HepG2 (cell line): ENCODE measurements around the gene BRINP1. TPM values are rescaled to one million over a fixed set of nuclear protein-coding genes. Genes with fewer than 3 reads are reported as not detected.

ENCODE experiments used
- ATAC-seq: fragments of 200-7000 bp; cut with Tn5 transposase; 3 replicates; pipeline ENCODE4 v1.9.1; 2020; ENCODE audit warnings: mild to moderate bottlenecking, moderate library complexity
- BruUV-seq: library from RNA; stranded (reverse); fragments of 400-500 nt; replicated peaks from 2 replicates; lab custom pipeline; 2021; lab: Mats Ljungman, UMichigan
- CTCF ChIA-PET: fragments of 300-600 bp; formaldehyde crosslinking; extraction: SDS; loops from one replicate; lab custom pipeline; 2021; ENCODE audit warnings: low total read pairs, inconsistent platforms, low intra/inter-chr PET ratio; lab: Yijun Ruan, JAX
- POLR2A ChIA-PET: fragments of 350-600 bp; sonication (Branson Sonifier 250); formaldehyde crosslinking; loops from one replicate; lab custom pipeline; 2020; ENCODE audit warnings: antibody characterized with exemption, inconsistent platforms; lab: Yijun Ruan, JAX
- DNase-seq: peaks from one replicate; pipeline ENCODE4 v3.0.0-alpha.2; 2015; ENCODE audit warnings: low spot score
- FAIRE-seq: peaks from 3 replicates; lab custom pipeline; 2011; peaks lifted over from hg19 to GRCh38; lab: Jason Lieb, UNC
- H2AFZ ChIP-seq: one replicate; pipeline ENCODE4 v1.6.1; 2011; ENCODE audit warnings: low read length, inconsistent platforms
- H3K27ac ChIP-seq: fragments of 300-600 bp; 3 replicates; pipeline ENCODE4 v1.8.0; 2011; ENCODE audit warnings: mixed run types, mild to moderate bottlenecking, mixed read lengths, low read length, inconsistent platforms; ENCODE audit not compliant: insufficient read depth; ENCODE audit errors: extremely low read length
- H3K27me3 ChIP-seq, 2 experiments: fragments of 200-600 bp in 1 of 2; 2 replicates in 1 of 2; 3 replicates in 1 of 2; pipeline versions ENCODE4 v1.6.0 to v1.8.0; 2011; ENCODE audit warnings: low read length in 2 of 2, mild to moderate bottlenecking in 2 of 2, moderate library complexity in 2 of 2, inconsistent platforms in 1 of 2; ENCODE audit not compliant: insufficient read depth in 2 of 2, control insufficient read depth in 1 of 2
- H3K36me3 ChIP-seq, 2 experiments: fragments of 200-600 bp in 1 of 2; replicated peaks in 1 of 2; 2 replicates in 1 of 2; 3 replicates in 1 of 2; pipeline versions ENCODE4 v1.5.1 to v1.8.0; 2011; ENCODE audit warnings: low read length in 2 of 2, inconsistent platforms in 1 of 2; ENCODE audit not compliant: insufficient read depth in 2 of 2, control insufficient read depth in 1 of 2
- H3K4me1 ChIP-seq: 2 replicates; pipeline ENCODE4 v1.5.1; 2012; ENCODE audit warnings: low read length, inconsistent platforms; ENCODE audit not compliant: insufficient read depth
- H3K4me2 ChIP-seq: 2 replicates; pipeline ENCODE4 v1.6.0; 2011; ENCODE audit warnings: low read depth, low read length, inconsistent platforms
- H3K4me3 ChIP-seq, 3 experiments: fragments of 200-600 bp in 1 of 3; sonication (generic), shearing (Covaris generic) in 1 of 3; replicated peaks in 1 of 3; 2 replicates each; pipeline ENCODE4 v1.5.1; 2011 to 2016; ENCODE audit warnings: low read length in 3 of 3, inconsistent platforms in 2 of 3, low read depth in 2 of 3, mild to moderate bottlenecking in 2 of 3, control low read depth in 1 of 3, mixed read lengths in 1 of 3; ENCODE audit not compliant: insufficient read depth in 1 of 3
- H3K79me2 ChIP-seq: one replicate; pipeline ENCODE4 v1.6.1; 2011; ENCODE audit warnings: low read length, inconsistent platforms; ENCODE audit not compliant: insufficient read depth
- H3K9ac ChIP-seq: 2 replicates; pipeline ENCODE4 v1.6.0; 2011; ENCODE audit warnings: mild to moderate bottlenecking, low read depth, low read length, inconsistent platforms; ENCODE audit not compliant: insufficient read depth
- H3K9me3 ChIP-seq: 2 replicates; pipeline ENCODE4 v1.5.1; 2012; ENCODE audit warnings: mild to moderate bottlenecking, low read length
- H4K20me1 ChIP-seq: 2 replicates; pipeline ENCODE4 v1.6.0; 2011; ENCODE audit warnings: inconsistent platforms, mild to moderate bottlenecking, low read length, moderate library complexity; ENCODE audit not compliant: insufficient read depth
- HCFC1 ChIP-seq: fragments of 150-350 bp; IDR thresholded peaks from 2 replicates; pipeline ENCODE4 v1.6.1; 2014; ENCODE audit warnings: low read depth, low read length
- KDM5B ChIP-seq: sonication (generic); formaldehyde crosslinking; IDR thresholded peaks from 2 replicates; pipeline ENCODE4 v1.4.0; 2020; ENCODE audit warnings: missing genetic modification reagents, mild to moderate bottlenecking, borderline replicate concordance
- MAZ ChIP-seq, 2 experiments: sonication (generic) in 1 of 2; formaldehyde crosslinking in 1 of 2; IDR thresholded peaks; 2 replicates each; pipeline versions ENCODE4 v1.5.0 to v1.6.1; 2012 to 2020; ENCODE audit warnings: low read depth in 2 of 2, mild to moderate bottlenecking in 2 of 2, borderline replicate concordance in 1 of 2, improper control_type of control experiment in 1 of 2, low read length in 1 of 2, missing genetic modification reagents in 1 of 2, moderate library complexity in 1 of 2
- PLRG1 ChIP-seq: fragments of 450-650 bp; conservative IDR thresholded peaks from 2 replicates; pipeline ENCODE4 v1.6.1; 2016
- RFXAP ChIP-seq: sonication (generic); formaldehyde crosslinking; IDR thresholded peaks from 2 replicates; pipeline ENCODE4 v1.4.0; 2020; ENCODE audit warnings: missing genetic modification reagents, borderline replicate concordance
- ZNF484 ChIP-seq: sonication (generic); formaldehyde crosslinking; IDR thresholded peaks from 2 replicates; pipeline ENCODE4 v1.5.1; 2020; ENCODE audit warnings: mild to moderate bottlenecking, low read depth, missing genetic modification reagents, borderline replicate concordance
- ZNF552 ChIP-seq: sonication (generic); formaldehyde crosslinking; IDR thresholded peaks from 2 replicates; pipeline ENCODE4 v1.9.0; 2022; ENCODE audit warnings: missing genetic modification reagents, mild to moderate bottlenecking, borderline replicate concordance
- ZNF589 ChIP-seq: sonication (generic); formaldehyde crosslinking; conservative IDR thresholded peaks from 2 replicates; pipeline ENCODE4 v1.8.0; 2022; ENCODE audit warnings: mild to moderate bottlenecking, moderate library complexity, missing genetic modification reagents
- WGBS: methylation state at CpG from one replicate; pipeline ENCODE4 v1.1.6; 2017; ENCODE audit warnings: low lambda C conversion rate; 5-methylcytosine and 5-hydroxymethylcytosine counted together
- in situ Hi-C: cut with HindIII; loops from 2 replicates; pipeline ENCODE4 v1.10.0; 2017; ENCODE audit warnings: low pct_unique_long_range_greater_than_20kb; ENCODE audit not compliant: extremely low pct_ligation_motif_present
- intact Hi-C: fragments of 100-400 bp; cut with micrococcal nuclease; formaldehyde crosslinking; loops from one replicate; pipeline ENCODE4 v1.10.0; 2022; ENCODE audit not compliant: unreplicated experiment
- polyA plus RNA-seq, 8 experiments: library from polyadenylated mRNA; depleted of rRNA in 3 of 8; stranded (reverse) in 7 of 8; unstranded in 1 of 8; fragments of >200 nt; fragmentation: Illumina TruSeq in 4 of 8; extraction: Trizol in 4 of 8; gene quantifications; 2 replicates each; pipeline versions ENCODE4 v1.2.1 to v1.2.3, GENCODE V29; 2011 to 2016; ENCODE audit warnings: low read depth in 4 of 8, missing spikeins in 1 of 8, mixed read lengths in 1 of 8; ENCODE audit not compliant: insufficient read depth in 1 of 8
- total RNA-seq, 5 experiments: library from RNA; depleted of rRNA; stranded (reverse); fragments of >200 nt; fragmentation: Illumina TruSeq; extraction: Trizol; gene quantifications; 2 replicates each; pipeline ENCODE4 v1.2.3, GENCODE V29; 2016; ENCODE audit warnings: low read depth in 1 of 5
- TF ChIP-seq, protein P1 (sequence below): sonication (generic); formaldehyde crosslinking; IDR thresholded peaks from 2 replicates; pipeline ENCODE4 v1.4.0; 2020; ENCODE audit warnings: missing genetic modification reagents
- TF ChIP-seq, protein P2 (sequence below): sonication (generic); formaldehyde crosslinking; IDR thresholded peaks from 2 replicates; pipeline ENCODE4 v1.9.0; 2021; ENCODE audit warnings: missing genetic modification reagents, mild to moderate bottlenecking, borderline replicate concordance
- TF ChIP-seq, protein P3 (sequence below): IDR thresholded peaks from 2 replicates; pipeline ENCODE4 v1.6.1; 2016; ENCODE audit warnings: missing genetic modification reagents, missing compliant biosample characterization

Gene BRINP1
- total and polyA plus RNA-seq, 2 of the 13 experiments (the other 11 are each of a cell fraction or from before 2014, with no cell fraction given) = not detected

DNA sequence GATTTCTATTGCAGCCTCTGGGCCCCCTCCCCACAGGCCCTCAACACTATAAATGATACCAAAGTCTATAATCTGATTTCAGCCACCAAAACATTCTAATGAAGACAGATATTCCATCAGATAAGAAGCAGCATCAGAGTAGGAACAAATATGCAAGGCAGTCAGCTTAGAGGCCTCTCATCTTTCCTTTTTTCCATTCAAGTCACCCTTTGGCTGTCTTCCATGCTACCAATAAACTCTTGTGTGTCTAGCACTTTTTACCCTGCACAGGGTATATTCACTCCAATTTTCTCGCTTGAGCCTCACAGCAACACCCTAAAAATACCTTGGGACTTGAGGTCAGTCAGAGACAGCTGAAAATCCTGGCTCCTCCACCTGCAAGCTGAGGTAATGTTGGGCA, 193.7 kb downstream of the BRINP1 start:
- CTCF ChIA-PET = no interaction called here

More for the DNA sequence above, 193.7 kb downstream of the BRINP1 start:
- intact Hi-C loops (no loop called here), in situ Hi-C loops (no loop called here)
- Histone ChIP-seq H3K27ac (no peak overlapping the region), H3K9me3 (peaks cover 18% of the 10 kb centered on the region; the same call in 1 of the 2 replicates), H4K20me1 (no peaks in the 10 kb centered on the region), H3K36me3 (no peaks in the 10 kb centered on the region), H3K79me2 (no peaks in the 10 kb centered on the region), H3K4me2 (no peak overlapping the region), H3K4me3 (no peak overlapping the region), H3K9ac (no peak overlapping the region), H3K4me1 (no peaks in the 10 kb centered on the region), H3K27me3 (no peaks in the 10 kb centered on the region), H2AFZ (no peak overlapping the region)
- WGBS = 0% methylated on average over 1 of the region's 1 CpG
- DNase-seq (no peak), ATAC-seq (no peak), FAIRE-seq (no peak)
- TF ChIP-seq PLRG1 (no peak), MAZ (IDR thresholded peaks at IDR 0.05; ENCODE audit: borderline replicate concordance, low read depth, low read length) (no peak), MAZ (CRISPR knock-in tag; IDR thresholded peaks at IDR 0.05; ENCODE audit: low read depth) (no peak), ZNF484 (CRISPR knock-in tag) (no peak), RFXAP (CRISPR knock-in tag) (no peak), KDM5B (CRISPR knock-in tag) (no peak), ZNF552 (CRISPR knock-in tag) (no peak), ZNF589 (no peak), HCFC1 (no peak)
- TF ChIP-seq, protein P1, sequence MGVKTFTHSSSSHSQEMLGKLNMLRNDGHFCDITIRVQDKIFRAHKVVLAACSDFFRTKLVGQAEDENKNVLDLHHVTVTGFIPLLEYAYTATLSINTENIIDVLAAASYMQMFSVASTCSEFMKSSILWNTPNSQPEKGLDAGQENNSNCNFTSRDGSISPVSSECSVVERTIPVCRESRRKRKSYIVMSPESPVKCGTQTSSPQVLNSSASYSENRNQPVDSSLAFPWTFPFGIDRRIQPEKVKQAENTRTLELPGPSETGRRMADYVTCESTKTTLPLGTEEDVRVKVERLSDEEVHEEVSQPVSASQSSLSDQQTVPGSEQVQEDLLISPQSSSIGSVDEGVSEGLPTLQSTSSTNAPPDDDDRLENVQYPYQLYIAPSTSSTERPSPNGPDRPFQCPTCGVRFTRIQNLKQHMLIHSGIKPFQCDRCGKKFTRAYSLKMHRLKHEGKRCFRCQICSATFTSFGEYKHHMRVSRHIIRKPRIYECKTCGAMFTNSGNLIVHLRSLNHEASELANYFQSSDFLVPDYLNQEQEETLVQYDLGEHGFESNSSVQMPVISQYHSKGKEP (CRISPR knock-in tag) = no peak
- TF ChIP-seq, protein P2, sequence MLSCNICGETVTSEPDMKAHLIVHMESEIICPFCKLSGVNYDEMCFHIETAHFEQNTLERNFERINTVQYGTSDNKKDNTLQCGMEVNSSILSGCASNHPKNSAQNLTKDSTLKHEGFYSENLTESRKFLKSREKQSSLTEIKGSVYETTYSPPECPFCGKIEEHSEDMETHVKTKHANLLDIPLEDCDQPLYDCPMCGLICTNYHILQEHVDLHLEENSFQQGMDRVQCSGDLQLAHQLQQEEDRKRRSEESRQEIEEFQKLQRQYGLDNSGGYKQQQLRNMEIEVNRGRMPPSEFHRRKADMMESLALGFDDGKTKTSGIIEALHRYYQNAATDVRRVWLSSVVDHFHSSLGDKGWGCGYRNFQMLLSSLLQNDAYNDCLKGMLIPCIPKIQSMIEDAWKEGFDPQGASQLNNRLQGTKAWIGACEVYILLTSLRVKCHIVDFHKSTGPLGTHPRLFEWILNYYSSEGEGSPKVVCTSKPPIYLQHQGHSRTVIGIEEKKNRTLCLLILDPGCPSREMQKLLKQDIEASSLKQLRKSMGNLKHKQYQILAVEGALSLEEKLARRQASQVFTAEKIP (CRISPR knock-in tag) = no peak
- TF ChIP-seq, protein P3, sequence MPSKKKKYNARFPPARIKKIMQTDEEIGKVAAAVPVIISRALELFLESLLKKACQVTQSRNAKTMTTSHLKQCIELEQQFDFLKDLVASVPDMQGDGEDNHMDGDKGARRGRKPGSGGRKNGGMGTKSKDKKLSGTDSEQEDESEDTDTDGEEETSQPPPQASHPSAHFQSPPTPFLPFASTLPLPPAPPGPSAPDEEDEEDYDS = no peak
- BruUV-seq = no TSS peak
- POLR2A ChIA-PET = no interaction called here
